Measurements from ENCODE around the gene PCSK6. TPM values are rescaled to one million over a fixed set of nuclear protein-coding genes. Genes with fewer than 3 reads are reported as not detected.

PCSK6 gene
- total RNA-seq, 2 experiments from 2014 or later, result 2.7 to 3.0 TPM

DNA sequence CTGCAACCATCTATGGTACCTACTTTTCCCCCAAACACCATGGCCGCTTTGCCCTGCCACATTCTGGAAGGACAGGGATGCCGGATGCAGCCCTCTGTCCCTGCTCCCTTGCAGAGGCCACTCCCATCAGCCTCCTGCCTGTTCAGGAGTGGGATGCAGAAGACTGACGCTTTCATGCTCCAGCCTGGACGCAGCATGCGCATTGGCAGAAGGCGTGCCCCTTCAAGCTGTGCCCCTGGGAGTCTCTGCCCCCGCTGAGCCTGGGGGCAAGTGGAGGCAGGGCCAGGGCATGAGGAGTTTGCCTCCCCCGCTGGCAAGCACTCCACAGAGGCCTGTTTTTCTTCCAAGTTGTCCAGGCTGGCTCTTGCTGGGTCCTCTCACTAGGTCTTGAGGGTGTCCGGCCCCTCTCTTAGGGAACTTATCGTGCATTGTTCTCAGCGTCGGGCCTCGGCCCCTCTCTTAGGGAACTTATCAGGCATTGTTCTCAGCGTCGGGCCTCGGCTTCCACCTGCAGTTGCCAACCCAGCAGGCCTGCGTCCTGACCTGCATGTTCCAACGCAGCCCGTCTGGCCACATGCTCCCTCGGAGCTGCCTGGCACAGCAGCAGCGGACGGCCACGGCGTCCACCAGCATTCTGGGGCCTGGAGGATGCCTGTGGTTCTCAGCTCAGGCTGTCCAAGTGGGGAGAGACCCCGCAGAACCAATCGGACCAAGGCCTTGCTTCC is 179.9 kb downstream of the PCSK6 start:
- Mint-ChIP-seq H3K9me3 (no peaks in the 10 kb centered on the region), H3K4me1 (ENCODE audit: low read depth) (no peaks in the 10 kb centered on the region), H3K36me3 (ENCODE audit: low read depth) (no peaks in the 10 kb centered on the region), H3K27me3 (peaks cover 2% of the 10 kb centered on the region), H3K4me3 (no peak overlapping the region), H3K27ac (no peak overlapping the region)
- CTCF ChIA-PET, result interaction anchor here (1.7 kb wide), 1 partner anchor 293 kb away, joined by 3 read pairs; no protein-coding TSS in a partner anchor
- POLR2A ChIA-PET, result interaction anchor here (1.5 kb wide), 1 partner anchor 12 kb away, joined by 4 read pairs; no protein-coding TSS in a partner anchor
- ATAC-seq (no peak), DNase-seq (no peak)
- TF ChIP-seq, protein P1, sequence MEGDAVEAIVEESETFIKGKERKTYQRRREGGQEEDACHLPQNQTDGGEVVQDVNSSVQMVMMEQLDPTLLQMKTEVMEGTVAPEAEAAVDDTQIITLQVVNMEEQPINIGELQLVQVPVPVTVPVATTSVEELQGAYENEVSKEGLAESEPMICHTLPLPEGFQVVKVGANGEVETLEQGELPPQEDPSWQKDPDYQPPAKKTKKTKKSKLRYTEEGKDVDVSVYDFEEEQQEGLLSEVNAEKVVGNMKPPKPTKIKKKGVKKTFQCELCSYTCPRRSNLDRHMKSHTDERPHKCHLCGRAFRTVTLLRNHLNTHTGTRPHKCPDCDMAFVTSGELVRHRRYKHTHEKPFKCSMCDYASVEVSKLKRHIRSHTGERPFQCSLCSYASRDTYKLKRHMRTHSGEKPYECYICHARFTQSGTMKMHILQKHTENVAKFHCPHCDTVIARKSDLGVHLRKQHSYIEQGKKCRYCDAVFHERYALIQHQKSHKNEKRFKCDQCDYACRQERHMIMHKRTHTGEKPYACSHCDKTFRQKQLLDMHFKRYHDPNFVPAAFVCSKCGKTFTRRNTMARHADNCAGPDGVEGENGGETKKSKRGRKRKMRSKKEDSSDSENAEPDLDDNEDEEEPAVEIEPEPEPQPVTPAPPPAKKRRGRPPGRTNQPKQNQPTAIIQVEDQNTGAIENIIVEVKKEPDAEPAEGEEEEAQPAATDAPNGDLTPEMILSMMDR (IDR thresholded peaks at IDR 0.05), result no peak
- intact Hi-C loops (cut with micrococcal nuclease), result no loop called here

DNA sequence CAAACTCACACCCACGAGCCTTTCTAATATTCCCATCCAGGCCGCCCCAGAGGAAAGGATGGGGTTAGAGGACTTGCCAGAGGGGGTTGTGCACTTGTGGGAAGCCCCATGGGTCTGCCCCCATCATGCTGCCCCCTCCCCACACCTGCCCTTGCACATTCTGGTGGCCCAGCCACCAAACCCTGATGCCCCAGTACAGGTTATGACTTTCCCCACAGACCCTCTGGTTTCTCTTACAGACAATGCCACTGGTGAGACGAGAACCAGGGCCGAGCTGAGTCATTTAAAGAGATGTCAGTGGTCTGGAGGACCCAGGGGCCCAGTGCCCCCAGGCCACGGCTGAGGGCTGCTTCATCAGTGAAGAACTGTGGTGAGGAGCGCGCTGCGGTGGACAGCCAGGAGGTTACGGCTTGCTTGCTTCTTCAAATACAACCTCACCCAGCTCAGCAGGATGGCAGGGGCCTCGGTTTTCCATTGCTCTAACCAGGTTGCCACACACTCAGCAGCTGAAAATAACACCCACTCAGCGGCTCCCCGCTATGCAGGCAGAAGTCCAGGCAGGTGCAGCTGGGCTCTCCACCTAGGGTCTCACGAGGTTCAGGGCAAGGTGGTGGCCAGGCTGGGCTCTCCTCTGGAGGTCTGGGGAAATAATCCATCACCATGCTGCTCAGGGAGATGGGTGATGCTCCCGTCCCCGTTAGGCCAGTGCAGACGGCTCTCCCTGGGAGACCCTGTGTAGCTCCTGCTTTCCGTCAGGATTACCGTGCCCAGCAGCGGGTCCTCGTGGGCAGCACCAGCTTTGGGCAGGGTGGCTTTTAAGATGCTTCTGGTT is 180.7 kb downstream of the PCSK6 start:
- no peaks in the 10 kb centered on the region for H3K9me3 Mint-ChIP-seq
- DNase-seq (no peak), ATAC-seq (no peak)
- no peaks in the 10 kb centered on the region for H3K36me3 Mint-ChIP-seq (ENCODE audit: low read depth)
- H3K4me3 Mint-ChIP-seq, result no peak overlapping the region
- intact Hi-C loops (cut with micrococcal nuclease), result no loop called here
- ChIA-PET POLR2A (no interaction called here), CTCF (no interaction called here)
- H3K4me1 Mint-ChIP-seq (ENCODE audit: low read depth), result no peaks in the 10 kb centered on the region
- TF ChIP-seq, protein P1 (IDR thresholded peaks at IDR 0.05), result no peak
- no peak overlapping the region for H3K27ac Mint-ChIP-seq
- H3K27me3 Mint-ChIP-seq, result peaks cover 2% of the 10 kb centered on the region

DNA sequence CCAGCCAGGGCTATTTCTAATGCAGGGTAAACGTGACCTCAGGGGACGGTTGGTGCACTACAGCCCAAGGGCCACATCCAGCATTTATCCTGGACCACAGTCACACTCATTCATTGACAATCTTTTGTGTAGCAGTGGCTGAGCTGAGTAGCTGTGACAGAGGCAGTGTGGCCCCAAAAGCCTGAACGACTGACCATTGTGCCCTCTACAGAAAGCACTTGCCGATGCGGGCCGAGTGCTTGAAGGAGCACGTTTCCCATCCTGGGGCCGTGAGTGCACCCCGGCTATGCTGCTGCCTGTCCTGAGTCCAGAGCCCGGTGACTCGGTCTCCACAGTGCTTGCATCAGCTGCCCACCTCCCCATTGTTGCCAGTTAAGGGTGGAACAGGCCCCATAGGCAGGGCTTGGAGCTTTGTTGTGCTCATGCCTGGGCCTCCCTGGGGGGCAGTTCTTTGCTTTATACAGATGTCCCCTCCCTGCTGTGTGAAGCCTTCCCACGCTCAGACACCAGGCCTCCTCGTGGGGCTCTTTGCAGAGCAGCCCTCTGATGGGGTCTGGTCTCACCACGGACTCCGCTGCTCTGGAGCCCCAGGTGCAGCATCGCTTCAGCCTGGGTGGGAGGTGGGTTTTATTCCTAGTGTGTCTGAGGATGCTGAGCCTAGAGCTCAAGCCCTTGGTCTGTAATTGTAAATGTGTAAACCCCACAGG is 181.5 kb downstream of the PCSK6 start:
- ATAC-seq (no peak), DNase-seq (no peak)
- Mint-ChIP-seq H3K27ac (no peak overlapping the region), H3K27me3 (peaks cover 2% of the 10 kb centered on the region), H3K4me3 (no peak overlapping the region), H3K4me1 (ENCODE audit: low read depth) (no peaks in the 10 kb centered on the region), H3K9me3 (no peaks in the 10 kb centered on the region), H3K36me3 (ENCODE audit: low read depth) (no peaks in the 10 kb centered on the region)
- POLR2A ChIA-PET, result no interaction called here
- CTCF ChIA-PET, result no interaction called here
- TF ChIP-seq, protein P1 (IDR thresholded peaks at IDR 0.05), result no peak
- intact Hi-C loops (cut with micrococcal nuclease), result no loop called here

DNA sequence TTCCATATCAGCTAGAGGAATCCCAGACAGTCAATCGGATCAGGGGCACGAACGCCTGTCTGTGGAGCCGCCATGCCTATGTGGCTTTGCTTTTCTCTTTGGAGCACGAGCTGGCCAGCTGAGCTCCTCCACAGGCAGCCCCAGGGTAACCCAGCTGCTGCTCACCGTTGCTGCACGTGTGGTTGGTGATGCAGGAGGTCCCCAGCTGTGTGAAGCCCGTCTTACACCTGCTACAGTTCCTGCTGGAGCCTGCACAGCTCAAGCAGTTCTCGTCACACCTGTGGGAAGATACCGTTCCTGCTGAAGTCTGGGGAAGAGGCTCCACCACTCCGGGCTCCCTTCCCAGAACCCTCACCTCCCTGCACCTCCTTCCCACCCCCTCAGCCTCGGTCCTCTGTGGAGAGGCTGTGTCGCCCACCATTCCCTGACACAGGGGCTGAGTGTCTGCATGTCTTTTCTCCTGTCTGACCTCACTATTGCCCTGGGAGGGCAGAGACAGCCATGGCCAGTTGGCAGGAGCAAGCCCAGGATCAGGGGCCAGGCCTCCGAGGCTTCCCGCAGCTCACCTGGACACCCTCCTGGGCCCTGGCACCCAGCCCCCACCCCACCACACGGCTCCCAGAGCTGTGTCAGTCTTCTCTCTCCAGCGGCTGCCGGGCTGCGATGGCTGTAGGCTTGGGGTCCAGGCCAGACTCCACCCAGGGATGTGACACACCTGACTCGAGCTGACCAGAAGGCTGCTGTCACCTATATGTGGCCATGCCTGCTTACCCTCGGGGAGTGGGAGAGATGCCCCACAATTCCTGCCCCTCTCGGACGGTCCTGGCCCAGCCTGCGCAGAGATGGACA is 182.2 kb downstream of the PCSK6 start:
- Mint-ChIP-seq H3K27me3 (peaks cover 2% of the 10 kb centered on the region), H3K9me3 (no peaks in the 10 kb centered on the region), H3K4me3 (no peak overlapping the region), H3K27ac (no peak overlapping the region), H3K4me1 (ENCODE audit: low read depth) (no peaks in the 10 kb centered on the region), H3K36me3 (ENCODE audit: low read depth) (no peaks in the 10 kb centered on the region)
- POLR2A ChIA-PET, result interaction anchor here (2.0 kb wide), 1 partner anchor 13 kb away, joined by 5 read pairs; no protein-coding TSS in a partner anchor
- DNase-seq (no peak), ATAC-seq (no peak)
- intact Hi-C loops (cut with micrococcal nuclease), result no loop called here
- CTCF ChIA-PET, result no interaction called here
- TF ChIP-seq, protein P1 (IDR thresholded peaks at IDR 0.05), result no peak
